Measurements from ENCODE around the gene ATAD2B. TPM values are rescaled to one million over a fixed set of nuclear protein-coding genes. Genes with fewer than 3 reads are reported as not detected.

ATAD2B gene
- total and polyA plus RNA-seq, 2 of the 4 experiments (the other 2 are of a cell fraction): 1.5 to 5.0 TPM

- Histone ChIP-seq H3K9me1 (ENCODE audit: insufficient read depth, low read length) (peaks cover 7% of the 10 kb centered on the region), H3K14ac (replicated peaks; ENCODE audit: low read depth, low read length) (no peak overlapping the region), H2BK20ac (ENCODE audit: low read depth, low read length) (no peak overlapping the region), H2AK9ac (replicated peaks; ENCODE audit: low read depth, low read length, poor library complexity) (no peak overlapping the region), H3K27me3 (ENCODE audit: control insufficient read depth, insufficient read depth, low read length) (no peaks in the 10 kb centered on the region), H2AFZ (replicated peaks; ENCODE audit: low read length, poor library complexity) (no peak overlapping the region), H3K4me1 (ENCODE audit: control insufficient read depth, insufficient read depth, low read length) (peaks cover 4% of the 10 kb centered on the region), H3K9ac (ENCODE audit: low read depth, low read length) (no peak overlapping the region), H3K18ac (ENCODE audit: low read depth, low read length) (no peak overlapping the region), H4K91ac (ENCODE audit: insufficient read depth, low read depth, low read length) (no peak overlapping the region), H3K56ac (ENCODE audit: extremely low read depth, insufficient read depth, low read length) (no peak overlapping the region), H2BK120ac (ENCODE audit: low read depth, low read length) (no peak overlapping the region), H2BK5ac (ENCODE audit: low read depth, low read length, poor library complexity, severe bottlenecking) (no peak overlapping the region), H4K20me1 (ENCODE audit: insufficient read depth, low read length) (peaks cover 27% of the 10 kb centered on the region), H3K36me3 (ENCODE audit: control insufficient read depth, insufficient read depth, low read length) (no peaks in the 10 kb centered on the region), H4K5ac (ENCODE audit: low read depth, low read length) (no peak overlapping the region), H3K79me1 (ENCODE audit: low read depth in 1 of 2, low read length in 2 of 2) (peaks cover 22 to 61% of the 10 kb centered on the region in 2 experiments), H3K4ac (ENCODE audit: low read depth, low read length) (no peak overlapping the region), H3K23ac (ENCODE audit: low read depth, low read length) (no peak overlapping the region), H3K4me3 (ENCODE audit: insufficient read depth, low read depth, low read length) (no peak overlapping the region), H2BK15ac (ENCODE audit: low read depth, low read length) (no peak overlapping the region), H2AK5ac (ENCODE audit: low read depth, low read length) (no peak overlapping the region), H3K4me2 (ENCODE audit: low read depth, low read length) (no peak overlapping the region), H3K9me3 (ENCODE audit: control insufficient read depth, insufficient read depth, low read length) (no peaks in the 10 kb centered on the region), H4K8ac (ENCODE audit: low read depth in 2 of 2, low read length in 2 of 2) (no peak overlapping the region), H3K27ac (ENCODE audit: insufficient read depth, low read length) (no peak overlapping the region; the same call in 1 of the 2 replicates)
- intact Hi-C loops (cut with micrococcal nuclease) (no loop called here), dilution Hi-C loops (cut with HindIII; ENCODE audit: low sequenced_read_pairs, unreplicated experiment) (no loop called here), in situ Hi-C loops (cut with MboI; ENCODE audit: low sequenced_read_pairs) (no loop called here)
- TF ChIP-seq BHLHE40 (IDR thresholded peaks at IDR 0.05; ENCODE audit: low read depth, low read length) (no peak), MAFK (IDR thresholded peaks at IDR 0.05; ENCODE audit: low read depth, low read length) (no peak), CEBPB (IDR thresholded peaks at IDR 0.05; ENCODE audit: low read depth, low read length) (no peak), NFE2L2 (IDR thresholded peaks at IDR 0.05; ENCODE audit: low read depth, low read length) (no peak), POLR2A (IDR thresholded peaks at IDR 0.05; ENCODE audit: low read depth, low read length) (no peak), RCOR1 (IDR thresholded peaks at IDR 0.05; ENCODE audit: insufficient replicate concordance, low read length) (no peak), RAD21 (IDR thresholded peaks at IDR 0.05; ENCODE audit: low read length) (no peak), MXI1 (IDR thresholded peaks at IDR 0.05; ENCODE audit: borderline replicate concordance, low read depth, low read length) (no peak), MAZ (IDR thresholded peaks at IDR 0.05; ENCODE audit: borderline replicate concordance, low read depth, low read length) (no peak), CTCF (conservative IDR thresholded peaks at IDR 0.05; ENCODE audit: low read depth, low read length) (no peak), FOS (IDR thresholded peaks at IDR 0.05; ENCODE audit: low read depth, low read length) (no peak), CHD1 (IDR thresholded peaks at IDR 0.05; ENCODE audit: low read depth, low read length) (no peak), SMC3 (IDR thresholded peaks at IDR 0.05; ENCODE audit: low read depth, low read length) (no peak), RFX5 (IDR thresholded peaks at IDR 0.05; ENCODE audit: low read depth, low read length) (no peak), USF2 (IDR thresholded peaks at IDR 0.05; ENCODE audit: low read depth, low read length) (no peak)
- TF ChIP-seq, protein P1, sequence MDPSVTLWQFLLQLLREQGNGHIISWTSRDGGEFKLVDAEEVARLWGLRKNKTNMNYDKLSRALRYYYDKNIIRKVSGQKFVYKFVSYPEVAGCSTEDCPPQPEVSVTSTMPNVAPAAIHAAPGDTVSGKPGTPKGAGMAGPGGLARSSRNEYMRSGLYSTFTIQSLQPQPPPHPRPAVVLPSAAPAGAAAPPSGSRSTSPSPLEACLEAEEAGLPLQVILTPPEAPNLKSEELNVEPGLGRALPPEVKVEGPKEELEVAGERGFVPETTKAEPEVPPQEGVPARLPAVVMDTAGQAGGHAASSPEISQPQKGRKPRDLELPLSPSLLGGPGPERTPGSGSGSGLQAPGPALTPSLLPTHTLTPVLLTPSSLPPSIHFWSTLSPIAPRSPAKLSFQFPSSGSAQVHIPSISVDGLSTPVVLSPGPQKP (IDR thresholded peaks at IDR 0.05; ENCODE audit: borderline replicate concordance, low read depth, low read length): no peak
- ATAC-seq (ENCODE audit: low read depth): no peak
- ChIA-PET POLR2A (ENCODE audit: unreplicated experiment) (no interaction called here), CTCF (no interaction called here)
- no peak for DNase-seq
- no TSS peak for BruUV-seq (replicated peaks)
- no CpG with 5 or more reads among the region's 8 CpGs for WGBS, 2 experiments (ENCODE audit: extremely low coverage in 2 of 2, insufficient read length in 1 of 2)
These were observed 26.8 kb downstream of the ATAD2B start for GRCh38 chr2:23900133-23900532.
